ENCODE measurements around the gene KCNT1.

- TF ChIP-seq POLR2A (IDR thresholded peaks at IDR 0.05) (no peak), CTCF (IDR thresholded peaks at IDR 0.05) (no peak)
Measured at GRCh38 chr9:135770203-135770535, 68.2 kb downstream of the KCNT1 start.

Data from thyroid gland (tissue), 4 donors.